SU-DHL-6 (cell line): ENCODE results near the gene ZNF556.

Source experiments
- EZH2phosphoT487 ChIP-seq: fragments of 200-600 bp; sonication (generic), shearing (Covaris generic); conservative IDR thresholded peaks from 2 replicates; pipeline ENCODE4 v1.6.1; 2018; ENCODE audit warnings: mild to moderate bottlenecking, antibody characterized with exemption, low read length, moderate library complexity, mixed read lengths
- TF ChIP-seq, protein P1 (sequence below): fragments of 200-600 bp; sonication (generic); IDR thresholded peaks from one replicate; pipeline ENCODE4 v1.5.1; 2017; ENCODE audit warnings: antibody characterized with exemption, mild to moderate bottlenecking, low read length, moderate library complexity; ENCODE audit not compliant: insufficient read depth, poor library complexity, severe bottlenecking

DNA sequence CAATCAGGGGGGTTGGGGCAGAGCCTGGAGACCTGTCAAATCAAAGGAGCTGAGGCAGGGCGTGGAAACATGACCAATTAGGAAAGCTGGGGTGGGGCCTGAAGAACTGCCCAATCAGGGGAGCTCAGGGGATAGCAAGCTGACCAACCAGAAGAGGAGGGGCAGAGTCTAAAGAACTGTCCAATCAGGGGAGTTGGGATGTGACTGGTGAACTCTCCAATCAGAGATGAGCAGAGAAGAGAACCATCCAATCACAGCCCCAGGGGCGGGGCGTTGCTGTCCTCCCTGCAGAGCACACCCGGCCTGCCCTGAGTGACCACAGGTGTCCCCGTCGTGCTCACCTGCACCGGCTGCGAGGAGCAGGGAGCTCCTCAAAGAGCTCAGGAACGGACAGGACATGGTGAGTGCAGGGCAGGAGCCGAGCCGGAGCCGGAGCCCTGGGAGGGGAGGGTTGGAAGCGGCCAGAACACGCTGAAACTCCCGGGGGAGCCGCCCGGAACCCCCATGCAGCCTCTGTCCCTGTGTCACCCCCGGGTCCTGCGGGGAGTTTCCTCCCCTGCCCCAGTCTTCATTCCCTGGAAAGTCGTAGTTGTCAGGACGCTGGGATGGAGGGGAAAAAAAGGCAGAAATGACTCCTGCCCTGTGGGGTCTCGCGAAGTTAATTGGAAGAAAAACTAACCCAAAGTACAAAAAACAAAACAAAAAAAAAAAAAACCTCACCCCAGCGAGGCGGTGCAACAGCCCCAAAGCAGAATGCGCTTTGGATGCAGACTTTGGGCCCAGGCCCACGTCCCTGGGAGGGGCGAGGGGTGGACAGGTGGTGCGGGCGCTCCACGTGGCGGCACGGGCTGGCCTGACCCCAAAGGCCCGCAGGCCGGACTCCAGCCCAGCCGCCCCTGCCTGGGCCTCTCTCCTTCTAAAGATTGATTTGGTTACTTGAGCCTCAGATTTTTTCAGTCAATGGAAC is at the start of gene ZNF556:
- TF ChIP-seq, protein P1, sequence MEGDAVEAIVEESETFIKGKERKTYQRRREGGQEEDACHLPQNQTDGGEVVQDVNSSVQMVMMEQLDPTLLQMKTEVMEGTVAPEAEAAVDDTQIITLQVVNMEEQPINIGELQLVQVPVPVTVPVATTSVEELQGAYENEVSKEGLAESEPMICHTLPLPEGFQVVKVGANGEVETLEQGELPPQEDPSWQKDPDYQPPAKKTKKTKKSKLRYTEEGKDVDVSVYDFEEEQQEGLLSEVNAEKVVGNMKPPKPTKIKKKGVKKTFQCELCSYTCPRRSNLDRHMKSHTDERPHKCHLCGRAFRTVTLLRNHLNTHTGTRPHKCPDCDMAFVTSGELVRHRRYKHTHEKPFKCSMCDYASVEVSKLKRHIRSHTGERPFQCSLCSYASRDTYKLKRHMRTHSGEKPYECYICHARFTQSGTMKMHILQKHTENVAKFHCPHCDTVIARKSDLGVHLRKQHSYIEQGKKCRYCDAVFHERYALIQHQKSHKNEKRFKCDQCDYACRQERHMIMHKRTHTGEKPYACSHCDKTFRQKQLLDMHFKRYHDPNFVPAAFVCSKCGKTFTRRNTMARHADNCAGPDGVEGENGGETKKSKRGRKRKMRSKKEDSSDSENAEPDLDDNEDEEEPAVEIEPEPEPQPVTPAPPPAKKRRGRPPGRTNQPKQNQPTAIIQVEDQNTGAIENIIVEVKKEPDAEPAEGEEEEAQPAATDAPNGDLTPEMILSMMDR, result no peak
- TF ChIP-seq EZH2phosphoT487, result no peak
